GM15510 (cell line): ENCODE results near the gene PATE1.

Experiments used
- POLR2A ChIP-seq: IDR thresholded peaks from 3 replicates; pipeline ENCODE4 v1.6.1; 2011; ENCODE audit warnings: borderline replicate concordance; ENCODE audit not compliant: insufficient read length; ENCODE audit errors: extremely low read depth

The PATE1 gene, protein sequence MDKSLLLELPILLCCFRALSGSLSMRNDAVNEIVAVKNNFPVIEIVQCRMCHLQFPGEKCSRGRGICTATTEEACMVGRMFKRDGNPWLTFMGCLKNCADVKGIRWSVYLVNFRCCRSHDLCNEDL

DNA sequence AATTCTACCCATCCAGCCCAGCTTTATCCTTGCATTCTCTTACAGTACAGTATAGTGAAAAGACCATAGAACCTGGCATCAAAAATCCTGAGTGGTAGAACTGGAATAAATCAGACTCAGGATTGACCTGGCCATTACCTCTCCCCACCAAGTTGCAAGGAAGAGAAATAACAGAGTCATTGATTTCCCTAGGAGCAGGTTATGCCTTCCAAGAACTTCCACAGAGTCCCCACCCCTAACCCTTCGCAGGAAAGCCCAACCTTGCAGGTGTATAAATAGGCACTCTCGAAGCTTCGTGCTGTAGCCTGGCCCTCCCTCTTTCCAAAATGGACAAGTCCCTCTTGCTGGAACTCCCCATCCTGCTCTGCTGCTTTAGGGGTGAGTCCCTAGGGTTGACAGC, at the start of gene PATE1:
Gene PATE1, plus strand, starts transcription at position 301 of the 400 bp plus-strand sequence. Its CDS starts 26 bp downstream, at position 327.
- no peak for TF ChIP-seq POLR2A

DNA sequence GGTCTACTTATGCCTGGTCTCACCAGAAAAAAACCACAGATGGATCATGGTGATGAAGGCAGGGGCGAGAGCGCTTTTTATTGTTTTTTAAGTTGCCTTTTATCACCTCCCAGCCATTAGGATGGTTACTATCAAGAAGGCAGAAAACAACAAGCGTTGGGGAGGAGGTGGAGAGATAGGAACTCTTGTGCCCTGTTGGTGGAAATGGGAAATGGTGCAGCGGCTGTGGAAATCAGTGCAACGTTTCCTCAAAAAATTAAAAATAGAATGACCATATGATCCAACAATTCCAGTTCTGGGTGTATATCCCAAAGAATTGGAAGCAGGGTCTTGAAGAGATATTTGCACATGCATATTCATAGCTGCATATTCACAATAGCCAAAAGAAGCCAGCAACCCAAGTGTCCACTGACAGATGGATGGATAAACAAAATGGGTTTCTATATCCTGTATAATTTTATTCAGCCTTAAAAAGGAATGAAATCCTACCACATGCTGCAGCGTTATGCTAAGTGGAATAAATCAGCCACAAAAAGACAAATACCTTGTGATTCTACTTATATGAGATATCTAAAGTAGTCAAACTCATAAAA, 45.0 kb upstream of the PATE1 start:
- no peak for TF ChIP-seq POLR2A

DNA sequence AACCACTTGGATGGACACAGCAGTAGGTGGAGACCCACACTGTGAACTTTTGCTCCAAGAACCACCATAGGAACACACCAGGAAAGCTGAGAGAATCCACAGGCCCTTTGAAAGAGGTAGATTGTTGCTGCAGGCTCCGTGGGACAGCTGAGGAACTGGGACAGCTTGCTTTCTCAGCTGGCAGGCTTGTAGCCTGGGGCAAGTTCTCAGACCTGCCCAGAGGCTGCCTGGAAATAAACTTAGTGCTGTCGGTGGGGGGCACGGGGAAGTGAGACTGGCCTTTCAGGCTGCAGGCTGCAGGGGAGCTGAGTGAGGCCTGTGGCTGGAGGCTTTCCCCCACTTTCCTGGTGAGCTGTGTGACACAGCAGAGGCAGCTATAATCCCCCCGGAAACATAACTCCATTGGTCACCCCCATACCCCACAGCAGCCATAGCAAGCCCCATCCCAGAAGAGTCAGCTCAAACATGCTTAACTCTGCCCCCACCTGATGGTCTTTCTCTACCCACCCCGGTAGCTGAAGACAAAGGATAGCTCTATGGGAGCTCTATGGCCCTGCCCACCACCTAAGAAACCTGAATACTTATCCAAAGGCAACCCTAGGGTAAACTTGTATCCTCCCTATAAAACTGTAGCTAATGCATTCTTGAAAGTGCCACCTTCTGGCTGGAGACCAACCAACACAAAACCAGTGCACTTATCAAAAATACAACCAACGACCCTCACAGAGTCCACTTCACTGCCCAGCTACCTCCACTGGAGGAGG, 44.0 kb upstream of the PATE1 start:
- TF ChIP-seq POLR2A, result no peak

DNA sequence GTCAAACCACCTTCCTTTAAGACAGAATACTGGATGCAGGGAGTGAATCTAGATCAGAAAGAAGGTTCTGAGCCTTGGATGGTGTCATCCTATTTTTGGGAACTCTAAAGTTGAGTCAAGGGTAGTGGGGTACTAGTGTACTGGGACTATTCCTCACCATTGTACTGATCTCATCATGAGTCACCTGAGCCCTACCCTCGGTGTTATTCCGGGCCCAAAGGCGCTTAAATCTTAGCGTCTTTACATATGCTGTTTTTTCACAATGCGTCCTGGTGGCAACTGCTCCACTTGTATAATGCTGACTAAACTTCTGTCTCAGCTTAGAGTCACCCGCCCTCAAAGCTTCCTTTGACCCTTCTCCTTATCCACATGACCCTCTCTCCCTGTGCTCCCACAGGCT, 25.3 kb upstream of the PATE1 start:
- no peak for TF ChIP-seq POLR2A

DNA sequence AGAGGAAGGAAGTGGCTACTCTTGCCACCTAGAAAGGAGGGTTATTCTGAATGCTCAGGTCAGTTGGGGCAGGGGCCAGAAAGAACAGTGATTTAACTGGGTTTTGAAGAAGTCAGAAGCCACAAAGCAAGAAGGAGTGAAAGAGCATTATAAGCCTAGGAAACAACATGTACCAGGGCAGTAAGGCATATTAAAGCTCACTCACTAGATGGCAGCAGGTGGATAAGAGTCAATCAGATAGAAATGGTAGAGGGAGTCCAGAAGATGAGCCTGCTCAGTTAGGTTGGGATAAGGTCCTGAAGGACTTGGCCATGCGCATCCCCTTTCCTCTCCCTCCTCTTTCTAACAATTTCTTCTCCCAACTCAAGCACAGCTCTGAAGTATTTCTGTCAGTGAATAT, 22.0 kb upstream of the PATE1 start:
- TF ChIP-seq POLR2A, result no peak

DNA sequence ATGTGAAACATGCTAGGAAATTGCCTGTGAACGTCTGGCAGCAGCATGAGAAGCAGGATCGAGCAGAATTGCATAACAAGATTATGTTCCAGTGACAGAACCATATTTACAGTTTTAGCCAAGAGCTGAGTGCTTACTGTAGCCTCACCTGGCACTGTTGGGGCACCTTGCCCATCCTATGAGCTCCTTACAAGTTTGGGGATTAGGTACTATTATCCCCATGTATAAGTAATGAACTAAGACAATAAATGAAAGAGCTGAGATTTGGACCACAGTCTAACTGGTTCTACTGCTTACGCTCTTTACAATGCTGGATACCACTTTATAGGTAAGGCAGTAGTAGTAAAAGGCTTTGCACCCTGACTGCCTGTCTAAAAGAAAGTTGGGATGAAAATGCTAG, 17.1 kb upstream of the PATE1 start:
- no peak for TF ChIP-seq POLR2A

DNA sequence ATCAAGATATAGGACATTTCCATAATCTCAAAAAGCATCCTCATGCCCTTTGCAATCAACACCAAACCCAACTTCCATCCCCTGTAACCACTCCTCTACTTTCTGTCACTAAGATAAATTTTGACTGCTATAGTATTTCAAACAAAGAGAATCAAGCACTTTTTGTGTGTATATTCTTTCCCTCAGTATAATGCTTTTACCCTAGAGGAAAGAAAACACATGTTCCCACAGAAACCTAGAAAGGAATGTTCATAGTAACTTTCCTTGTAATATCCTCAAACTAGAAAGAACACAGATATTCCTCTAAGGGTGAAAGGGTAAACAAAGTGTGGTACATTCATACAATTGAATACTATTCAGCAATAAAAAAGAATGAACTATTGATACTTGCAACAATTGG, 5.5 kb upstream of the PATE1 start:
- TF ChIP-seq POLR2A, result no peak

DNA sequence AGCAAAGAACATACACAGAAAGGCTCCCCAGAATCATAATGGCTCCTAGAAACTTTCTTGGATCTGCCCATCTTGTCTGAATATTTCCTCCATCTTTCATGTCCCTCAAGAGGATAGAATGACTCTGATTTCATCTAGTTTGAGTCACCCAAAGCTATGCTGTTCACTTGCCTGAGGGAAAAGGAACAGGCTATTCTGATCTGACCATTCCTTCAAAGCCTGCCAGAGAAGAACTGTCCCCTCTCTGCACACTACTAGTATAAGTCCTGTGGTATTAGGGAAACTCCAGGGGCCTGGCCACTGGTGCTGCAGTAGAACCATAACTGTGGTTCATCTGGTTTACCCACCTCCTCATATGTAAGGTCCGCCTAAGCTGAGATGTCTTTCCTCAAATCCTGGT, 2.4 kb upstream of the PATE1 start:
- no peak for TF ChIP-seq POLR2A

DNA sequence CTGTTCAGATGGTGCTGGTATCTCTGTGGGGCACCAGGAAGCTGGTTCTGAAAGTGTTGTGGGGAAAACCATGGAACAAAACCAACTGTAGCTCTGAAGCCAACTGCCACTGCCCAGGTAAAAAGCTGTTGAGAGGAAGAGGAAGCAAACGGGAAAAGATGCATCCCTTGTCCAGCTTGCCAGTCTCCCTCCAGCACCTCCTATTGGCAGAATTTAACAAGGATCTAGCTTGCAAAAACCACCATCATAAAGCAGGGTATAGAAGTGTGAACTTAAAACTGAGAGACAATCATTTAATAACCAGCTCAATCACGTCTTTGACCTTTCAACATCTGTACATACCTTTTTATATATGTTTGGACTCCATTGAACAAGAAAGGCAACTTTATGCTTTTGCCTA, 4.5 kb downstream of the PATE1 start:
- TF ChIP-seq POLR2A, result no peak

DNA sequence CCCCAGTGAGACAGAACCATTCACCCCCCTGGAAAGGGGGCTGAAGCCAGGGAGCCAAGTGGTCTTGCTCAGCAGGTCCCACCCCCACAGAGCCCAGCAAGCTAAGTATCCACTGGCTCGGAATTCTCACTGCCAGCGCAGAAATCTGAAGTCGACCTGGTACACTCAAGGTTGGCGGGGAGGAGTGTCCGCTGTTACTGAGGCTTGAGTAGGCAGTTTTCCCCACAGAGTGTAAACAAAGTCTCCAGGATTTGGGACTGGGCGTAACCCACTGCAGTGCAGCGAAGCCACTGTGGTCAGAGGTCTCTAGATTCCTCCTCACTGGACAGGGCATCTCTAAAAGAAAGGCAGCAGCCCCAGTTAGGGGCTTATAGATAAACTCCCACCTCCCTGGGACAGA, 10.0 kb downstream of the PATE1 start:
- no peak for TF ChIP-seq POLR2A

DNA sequence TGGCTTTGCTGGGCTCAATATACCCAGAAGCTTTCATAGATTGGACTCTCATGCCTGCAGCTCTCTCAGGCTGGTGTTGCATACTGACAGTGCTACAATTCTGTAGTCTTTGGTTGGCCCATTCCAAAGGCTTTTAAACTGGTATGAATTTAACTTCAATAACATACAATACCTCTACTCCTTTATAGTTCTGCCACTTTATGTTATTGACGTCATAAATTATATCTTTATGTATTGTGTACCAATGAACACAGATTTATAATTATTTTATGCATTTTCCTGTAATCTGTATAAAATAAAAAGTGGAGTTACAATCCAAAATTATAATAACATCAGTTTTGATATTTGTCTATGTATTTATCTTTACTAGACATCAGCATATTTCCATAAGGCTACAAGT, 16.4 kb downstream of the PATE1 start:
- no peak for TF ChIP-seq POLR2A

DNA sequence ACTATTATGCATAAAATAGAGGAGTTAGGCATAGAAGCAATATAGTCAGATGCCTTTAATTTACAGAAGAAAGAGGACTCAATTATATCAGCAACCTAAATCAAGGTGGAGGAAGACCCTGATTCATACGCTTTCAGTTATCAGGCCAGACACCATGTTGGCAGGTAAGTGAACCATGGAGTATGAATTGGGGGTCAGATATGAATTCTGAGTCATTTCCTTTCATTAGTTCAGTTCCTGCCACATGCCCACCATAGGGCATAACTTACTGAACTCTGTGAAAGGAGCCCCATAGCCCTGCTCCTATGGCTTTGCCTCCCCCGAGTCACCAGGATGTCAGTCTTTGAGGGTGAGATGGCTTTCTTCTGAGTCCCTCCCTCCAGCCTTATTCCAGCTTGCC, 17.4 kb downstream of the PATE1 start:
- TF ChIP-seq POLR2A, result no peak

DNA sequence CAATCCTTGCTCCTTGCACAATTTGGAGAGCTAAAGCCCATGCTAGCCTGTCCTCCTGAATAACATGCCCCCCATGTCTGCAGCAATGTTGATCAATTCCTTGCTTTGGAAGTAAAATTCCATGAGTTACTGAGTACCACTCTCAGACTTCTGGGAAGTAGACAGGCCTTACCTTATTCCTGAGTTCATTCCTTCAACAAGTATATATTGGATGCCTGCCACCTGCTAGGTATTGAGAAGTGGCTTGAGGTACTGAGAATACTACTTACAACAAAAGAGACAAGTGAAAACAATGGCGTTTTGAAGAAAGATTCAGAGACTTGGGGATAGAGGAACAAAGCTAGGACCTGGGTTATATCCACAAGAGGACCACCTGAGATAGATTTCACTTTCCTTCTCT, 20.2 kb downstream of the PATE1 start:
- TF ChIP-seq POLR2A, result no peak

DNA sequence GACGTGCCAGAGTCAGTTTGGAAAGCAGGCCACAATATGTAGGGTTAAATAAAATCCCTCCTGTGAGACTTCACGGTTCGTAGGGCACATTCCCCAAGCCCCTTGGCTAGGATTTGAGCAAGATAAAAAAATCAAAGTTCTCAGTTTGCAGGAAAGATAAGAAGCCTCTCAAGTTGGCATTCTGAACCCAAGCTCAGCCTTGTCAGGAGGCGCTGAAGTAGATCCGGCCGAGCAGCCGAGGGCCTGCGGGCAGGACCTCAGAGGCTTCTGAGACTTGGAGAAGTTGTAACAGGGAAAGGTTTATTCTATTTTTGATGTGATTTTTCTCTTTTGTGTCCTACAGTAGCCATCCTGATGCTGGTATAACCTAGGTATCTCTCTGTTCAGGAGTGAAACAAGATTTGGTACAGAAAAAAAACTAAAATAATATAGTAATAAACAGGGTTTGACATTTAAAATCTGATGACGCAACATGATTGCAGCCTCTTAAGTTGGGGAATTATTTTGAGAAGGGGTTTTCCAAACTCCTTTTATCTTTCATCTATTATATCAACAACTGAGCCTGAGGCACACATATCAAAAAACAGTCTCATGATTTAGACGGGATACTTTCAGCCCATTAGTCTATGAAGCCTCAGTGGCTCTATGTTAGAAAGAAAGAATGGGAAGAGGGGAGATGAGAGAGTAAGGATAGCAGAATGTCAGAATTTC, 22.4 kb downstream of the PATE1 start:
- TF ChIP-seq POLR2A, result no peak

DNA sequence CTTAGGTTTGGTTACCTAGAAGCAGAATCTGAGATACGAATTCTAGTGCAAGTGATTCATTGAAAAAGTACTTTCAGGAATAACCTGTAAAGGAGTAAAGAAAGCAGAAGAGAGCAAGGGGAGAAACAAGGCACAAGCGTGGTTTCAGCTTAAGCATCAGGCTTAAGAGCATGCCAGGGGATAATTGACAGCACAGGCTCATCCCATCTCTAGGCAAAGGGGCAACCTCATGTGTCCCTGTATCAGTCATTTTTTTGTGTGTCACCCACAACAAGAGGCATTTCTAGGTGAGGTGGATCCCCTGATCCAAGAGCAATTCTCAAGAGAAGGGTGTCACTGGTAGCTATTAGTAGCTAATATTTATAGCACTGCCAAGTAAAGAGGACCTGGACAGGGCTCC, 24.5 kb downstream of the PATE1 start:
- no peak for TF ChIP-seq POLR2A
